Common myeloid progenitor, CD34-positive (primary cell): ENCODE results near the gene LAPTM5.
A peak's percentile ranks its signal among the peaks of the same experiment; 100 is the strongest.

Experiments
- CTCF ChIA-PET: fragments of 350-600 bp; sonication (Branson Sonifier 250); formaldehyde crosslinking; loops from one replicate; lab custom pipeline; 2021; ENCODE audit warnings: antibody characterized with exemption; lab: Charles Lee
- POLR2A ChIA-PET: fragments of 350-600 bp; sonication (Branson Sonifier 250); formaldehyde crosslinking; loops from one replicate; lab custom pipeline; 2021; ENCODE audit warnings: antibody characterized with exemption; lab: Charles Lee
- DNase-seq, 3 donors: peaks; one replicate each; pipeline versions ENCODE4 v3.0.0 to v3.0.0-alpha.2; 2013
- H3K27ac ChIP-seq, 2 experiments: 1 replicate in 1 of 2; 2 replicates in 1 of 2; pipeline ENCODE4 v1.7.0; 2013; ENCODE audit warnings: inconsistent platforms in 2 of 2, low read length in 2 of 2, mild to moderate bottlenecking in 2 of 2, low read depth in 1 of 2, moderate library complexity in 1 of 2; ENCODE audit not compliant: severe bottlenecking in 2 of 2, insufficient read depth in 1 of 2, poor library complexity in 1 of 2
- H3K27me3 ChIP-seq, 5 experiments: replicated peaks in 2 of 5; 1 replicate in 3 of 5; 2 replicates in 2 of 5; pipeline versions ENCODE4 v1.6.1 to v1.7.0; 2013; ENCODE audit warnings: low read length in 4 of 5, mild to moderate bottlenecking in 2 of 5, moderate library complexity in 2 of 5, inconsistent platforms in 1 of 5; ENCODE audit not compliant: insufficient read depth in 5 of 5, control insufficient read depth in 4 of 5
- H3K36me3 ChIP-seq, 4 experiments: 1 replicate in 2 of 4; 2 replicates in 2 of 4; pipeline versions ENCODE4 v1.6.1 to v1.7.0; 2013; ENCODE audit warnings: low read length in 3 of 4, control low read depth in 1 of 4, mild to moderate bottlenecking in 1 of 4; ENCODE audit not compliant: control insufficient read depth in 4 of 4, insufficient read depth in 4 of 4
- H3K4me1 ChIP-seq, 4 experiments: 1 replicate in 3 of 4; 2 replicates in 1 of 4; pipeline versions ENCODE4 v1.6.1 to v1.7.1; 2013; ENCODE audit warnings: low read length in 3 of 4, mild to moderate bottlenecking in 3 of 4, control low read depth in 1 of 4, inconsistent platforms in 1 of 4, moderate library complexity in 1 of 4; ENCODE audit not compliant: control insufficient read depth in 4 of 4, insufficient read depth in 4 of 4; ENCODE audit errors: control extremely low read depth in 1 of 4
- H3K4me3 ChIP-seq, 7 experiments: 1 replicate in 4 of 7; 2 replicates in 3 of 7; pipeline versions ENCODE4 v1.5.1 to v1.7.0; 2013; ENCODE audit warnings: mild to moderate bottlenecking in 7 of 7, low read length in 6 of 7, moderate library complexity in 6 of 7, inconsistent platforms in 2 of 7, low read depth in 2 of 7, control low read depth in 1 of 7; ENCODE audit not compliant: insufficient read depth in 4 of 7, control insufficient read depth in 1 of 7; ENCODE audit errors: extremely low read depth in 1 of 7
- H3K9me3 ChIP-seq, 5 experiments: 1 replicate in 4 of 5; 2 replicates in 1 of 5; pipeline versions ENCODE4 v1.6.1 to v1.7.1; 2013; ENCODE audit warnings: low read length in 4 of 5, mild to moderate bottlenecking in 2 of 5, inconsistent platforms in 1 of 5, low read depth in 1 of 5, moderate library complexity in 1 of 5; ENCODE audit not compliant: control insufficient read depth in 4 of 5, insufficient read depth in 2 of 5; ENCODE audit errors: control extremely low read depth in 1 of 5
- WGBS: methylation state at CpG from one replicate; pipeline ENCODE4 v1.1.5; 2013; ENCODE audit not compliant: insufficient coverage; 5-methylcytosine and 5-hydroxymethylcytosine counted together

Gene LAPTM5

GRCh38 chr1:30801771-30802198 lies 44.2 kb upstream of the LAPTM5 start:
- peaks cover 0 to 12% (median 10%) of the 10 kb centered on the region in 4 experiments for H3K4me1 ChIP-seq
- DNase-seq: peak; percentile 57 to 74 (median 63)
- CTCF ChIA-PET: interaction anchor here (0.7 to 14.0 kb wide), 32 partner anchors 9 to 187 kb away, joined by 3 to 252 read pairs (median 8); partner anchors contain the start of gene SDC3
- no peaks in the 10 kb centered on the region for H3K9me3 ChIP-seq
- H3K36me3 ChIP-seq: no peaks in the 10 kb centered on the region
- H3K27me3 ChIP-seq: peaks cover 5 to 56% (median 49%) of the 10 kb centered on the region in 5 experiments
- H3K4me3 ChIP-seq: no peak overlapping the region
- 1% methylated on average over 18 of the region's 19 CpGs for WGBS
- POLR2A ChIA-PET: no interaction called here
- no peak overlapping the region for H3K27ac ChIP-seq

- CTCF ChIA-PET: interaction anchor here (3.0 to 14.0 kb wide), 3 partner anchors 79 to 130 kb away, joined by 10 to 252 read pairs (median 161); partner anchors contain the start of gene SDC3
- H3K9me3 ChIP-seq: no peaks in the 10 kb centered on the region
Observed at GRCh38 chr1:30799233-30799511, 41.6 kb upstream of the LAPTM5 start.

GRCh38 chr1:30798389-30799232 lies 41.0 kb upstream of the LAPTM5 start:
- ChIA-PET POLR2A (interaction anchor here (0.6 kb wide), 2 partner anchors 135 to 144 kb away, joined by 3 to 5 read pairs; no protein-coding TSS in a partner anchor), CTCF (interaction anchor here (0.7 to 14.0 kb wide), 7 partner anchors 13 to 130 kb away, joined by 3 to 252 read pairs (median 10); partner anchors contain the start of gene SDC3)
- DNase-seq: no peak
- H3K9me3 ChIP-seq: no peaks in the 10 kb centered on the region
- H3K4me1 ChIP-seq: peaks cover 0 to 12% (median 10%) of the 10 kb centered on the region in 4 experiments
- peak overlapping the region in 1 of 7 experiments; percentile 28 for H3K4me3 ChIP-seq
- peaks cover 0 to 25% (median 25%) of the 10 kb centered on the region in 5 experiments for H3K27me3 ChIP-seq
- no peaks in the 10 kb centered on the region for H3K36me3 ChIP-seq
- 74% methylated on average over 6 of the region's 9 CpGs for WGBS
- H3K27ac ChIP-seq: no peak overlapping the region

More at GRCh38 chr1:30799233-30799511, 41.6 kb upstream of the LAPTM5 start:
- H3K4me3 ChIP-seq: no peak overlapping the region
- no peak for DNase-seq
- no peaks in the 10 kb centered on the region for H3K36me3 ChIP-seq
- H3K27me3 ChIP-seq: peaks cover 0 to 29% (median 27%) of the 10 kb centered on the region in 5 experiments
- no peak overlapping the region for H3K27ac ChIP-seq
- H3K4me1 ChIP-seq: peaks cover 0 to 12% (median 10%) of the 10 kb centered on the region in 4 experiments
- POLR2A ChIA-PET: no interaction called here

- ChIA-PET POLR2A (no interaction called here), CTCF (interaction anchor here (1.0 to 14.0 kb wide), 4 partner anchors 9 to 124 kb away, joined by 3 to 252 read pairs (median 3); partner anchors contain the start of gene SDC3)
- H3K4me1 ChIP-seq: peaks cover 0 to 21% (median 16%) of the 10 kb centered on the region in 4 experiments
- no peaks in the 10 kb centered on the region for H3K9me3 ChIP-seq
- H3K27ac ChIP-seq: no peak overlapping the region
- H3K4me3 ChIP-seq: no peak overlapping the region
- H3K36me3 ChIP-seq: no peaks in the 10 kb centered on the region
- 94% methylated on average over 4 of the region's 5 CpGs for WGBS
- DNase-seq: no peak
- H3K27me3 ChIP-seq: peaks cover 0 to 18% (median 10%) of the 10 kb centered on the region in 5 experiments
Observed at GRCh38 chr1:30795026-30795425, 37.5 kb upstream of the LAPTM5 start.

GRCh38 chr1:30794260-30794659 lies 36.7 kb upstream of the LAPTM5 start:
- no peak for DNase-seq
- Histone ChIP-seq H3K4me1 (peaks cover 0 to 23% (median 16%) of the 10 kb centered on the region in 4 experiments), H3K27ac (no peak overlapping the region), H3K36me3 (no peaks in the 10 kb centered on the region), H3K27me3 (peaks cover 0 to 18% (median 12%) of the 10 kb centered on the region in 5 experiments), H3K4me3 (no peak overlapping the region), H3K9me3 (no peaks in the 10 kb centered on the region)
- no CpG with 5 or more reads among the region's 4 CpGs for WGBS
- POLR2A ChIA-PET: interaction anchor here (0.7 kb wide), 1 partner anchor 53 kb away, joined by 3 read pairs; no protein-coding TSS in a partner anchor
- CTCF ChIA-PET: interaction anchor here (1.0 to 14.0 kb wide), 6 partner anchors 12 to 125 kb away, joined by 3 to 252 read pairs (median 4); partner anchors contain the start of gene SDC3

- DNase-seq: no peak
- peaks cover 0 to 17% (median 10%) of the 10 kb centered on the region in 4 experiments for H3K4me1 ChIP-seq
- no peak overlapping the region for H3K4me3 ChIP-seq
- CTCF ChIA-PET: interaction anchor here (0.9 to 14.0 kb wide), 6 partner anchors 10 to 136 kb away, joined by 3 to 252 read pairs (median 4); partner anchors contain the start of gene SDC3
- H3K36me3 ChIP-seq: no peaks in the 10 kb centered on the region
- H3K27me3 ChIP-seq: peaks cover 0 to 25% (median 15%) of the 10 kb centered on the region in 5 experiments
- POLR2A ChIA-PET: no interaction called here
- H3K9me3 ChIP-seq: no peaks in the 10 kb centered on the region
- 94% methylated on average over 13 of the region's 16 CpGs for WGBS
- no peak overlapping the region for H3K27ac ChIP-seq
Observed at GRCh38 chr1:30793209-30793608, 35.6 kb upstream of the LAPTM5 start.
